UCSD-AML1 (cell line): ENCODE data around the gene PDE1C.

ENCODE experiments used
- DNase-seq: peaks from one replicate; lab custom pipeline; 2025; ENCODE audit not compliant: unreplicated experiment; lab: John Stamatoyannopoulos, UW

Gene PDE1C

GRCh38 chr7:31950091-31950755, 120.0 kb downstream of the PDE1C start:
- DNase-seq: no peak

- no peak for DNase-seq
These were observed 122.2 kb downstream of the PDE1C start for GRCh38 chr7:31948029-31948428.

- no peak for DNase-seq
These were observed 130.0 kb downstream of the PDE1C start for GRCh38 chr7:31940167-31940566.

- no peak for DNase-seq
These were observed 131.1 kb downstream of the PDE1C start for GRCh38 chr7:31939076-31939475.

GRCh38 chr7:31938650-31939049, 131.6 kb downstream of the PDE1C start:
- no peak for DNase-seq

GRCh38 chr7:31937982-31938381, 132.2 kb downstream of the PDE1C start:
- DNase-seq: no peak

GRCh38 chr7:31935124-31936054, 134.8 kb downstream of the PDE1C start:
- DNase-seq: no peak

- no peak for DNase-seq
These were observed 135.7 kb downstream of the PDE1C start for GRCh38 chr7:31934551-31934950.

- DNase-seq: no peak
These were observed 136.7 kb downstream of the PDE1C start for GRCh38 chr7:31933481-31933880.

- DNase-seq: no peak
These were observed 143.1 kb downstream of the PDE1C start for GRCh38 chr7:31926991-31927584.

- no peak for DNase-seq
These were observed 144.3 kb downstream of the PDE1C start for GRCh38 chr7:31925753-31926454.

- DNase-seq: no peak
These were observed 146.0 kb downstream of the PDE1C start for GRCh38 chr7:31924251-31924650.

- no peak for DNase-seq
These were observed 147.4 kb downstream of the PDE1C start for GRCh38 chr7:31922848-31923247.

- DNase-seq: no peak
These were observed 149.2 kb downstream of the PDE1C start for GRCh38 chr7:31921047-31921446.

- DNase-seq: no peak
These were observed 150.4 kb downstream of the PDE1C start for GRCh38 chr7:31919678-31920369.

- no peak for DNase-seq
These were observed 151.4 kb downstream of the PDE1C start for GRCh38 chr7:31918706-31919393.

GRCh38 chr7:31917256-31917655, 153.0 kb downstream of the PDE1C start:
- DNase-seq: no peak

- no peak for DNase-seq
These were observed 160.0 kb downstream of the PDE1C start for GRCh38 chr7:31910191-31910590.

- DNase-seq: no peak
These were observed 163.6 kb downstream of the PDE1C start for GRCh38 chr7:31906479-31907171.

GRCh38 chr7:31903962-31904361, 166.2 kb downstream of the PDE1C start:
- no peak for DNase-seq
